ENCODE measurements around the gene PPEF1.

DNA sequence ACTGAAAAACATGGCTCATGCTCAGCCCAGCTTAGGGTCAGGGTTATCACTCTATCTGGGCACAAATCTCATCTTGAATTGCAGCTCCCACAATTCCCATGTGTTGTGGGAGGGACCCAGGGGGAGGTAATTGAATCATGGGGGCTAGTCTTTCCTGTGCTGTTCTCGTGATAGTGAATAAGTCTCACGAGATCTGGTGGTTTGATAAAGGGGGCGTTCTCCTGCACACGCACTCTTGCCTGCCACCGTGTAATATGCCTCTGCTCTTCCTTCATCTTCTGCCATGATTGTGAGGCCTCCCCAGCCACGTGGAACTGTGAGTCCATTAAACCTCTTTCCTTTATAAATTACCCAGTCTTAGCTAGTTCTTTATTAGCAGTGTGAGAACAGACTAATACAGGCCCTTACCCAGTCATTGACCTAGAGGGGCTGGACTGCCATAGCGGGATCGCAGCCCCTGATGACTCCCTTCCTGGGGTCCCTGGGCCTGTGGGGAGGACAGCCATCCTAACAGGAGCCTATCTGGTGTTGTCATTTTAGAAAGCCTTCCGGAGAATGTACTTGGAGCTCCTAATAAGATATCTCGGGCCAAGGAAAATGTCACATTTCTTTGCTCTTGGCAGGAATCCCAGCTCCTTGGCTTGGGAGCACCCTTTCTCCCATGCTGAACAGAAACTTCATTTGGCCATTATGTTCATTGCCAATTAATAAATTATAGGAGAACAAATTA, 163.9 kb downstream of the PPEF1 start:
- no peak for TF ChIP-seq EGR1 (IDR thresholded peaks at IDR 0.05)
- TF ChIP-seq, protein P1, sequence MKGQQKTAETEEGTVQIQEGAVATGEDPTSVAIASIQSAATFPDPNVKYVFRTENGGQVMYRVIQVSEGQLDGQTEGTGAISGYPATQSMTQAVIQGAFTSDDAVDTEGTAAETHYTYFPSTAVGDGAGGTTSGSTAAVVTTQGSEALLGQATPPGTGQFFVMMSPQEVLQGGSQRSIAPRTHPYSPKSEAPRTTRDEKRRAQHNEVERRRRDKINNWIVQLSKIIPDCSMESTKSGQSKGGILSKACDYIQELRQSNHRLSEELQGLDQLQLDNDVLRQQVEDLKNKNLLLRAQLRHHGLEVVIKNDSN (IDR thresholded peaks at IDR 0.05) = no peak
- TF ChIP-seq REST (IDR thresholded peaks at IDR 0.05; ENCODE audit: low read depth) = no peak
- TF ChIP-seq EP300 (IDR thresholded peaks at IDR 0.05; ENCODE audit: borderline replicate concordance) = no peak
- TF ChIP-seq, protein P2, sequence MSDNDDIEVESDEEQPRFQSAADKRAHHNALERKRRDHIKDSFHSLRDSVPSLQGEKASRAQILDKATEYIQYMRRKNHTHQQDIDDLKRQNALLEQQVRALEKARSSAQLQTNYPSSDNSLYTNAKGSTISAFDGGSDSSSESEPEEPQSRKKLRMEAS (IDR thresholded peaks at IDR 0.05) = no peak
- no peak for TF ChIP-seq RAD21 (IDR thresholded peaks at IDR 0.05; ENCODE audit: low read depth)
- TF ChIP-seq TCF12 (IDR thresholded peaks at IDR 0.05; ENCODE audit: low read depth) = no peak
- no peak for TF ChIP-seq CEBPB (IDR thresholded peaks at IDR 0.05)

Measured in Ishikawa (cell line).